Stimulated activated CD8-positive, alpha-beta memory T cell treated with anti-CD3 and anti-CD28 coated beads, Interleukin-2, amount 100 ng/mL, for 1 hour (primary cell): Measurements from ENCODE around the gene MOSMO.
"Not testable (repeated sequence)": the region's sequence is repeated elsewhere in the genome, so short reads cannot be mapped to it uniquely, and the experiment has no call there.

ENCODE experiments used
- DNase-seq, 2 donors: peaks; one replicate each; pipeline ENCODE4 v3.0.0-alpha.2; 2020; ENCODE audit warnings: low read depth in 2 of 2

MOSMO gene

DNA sequence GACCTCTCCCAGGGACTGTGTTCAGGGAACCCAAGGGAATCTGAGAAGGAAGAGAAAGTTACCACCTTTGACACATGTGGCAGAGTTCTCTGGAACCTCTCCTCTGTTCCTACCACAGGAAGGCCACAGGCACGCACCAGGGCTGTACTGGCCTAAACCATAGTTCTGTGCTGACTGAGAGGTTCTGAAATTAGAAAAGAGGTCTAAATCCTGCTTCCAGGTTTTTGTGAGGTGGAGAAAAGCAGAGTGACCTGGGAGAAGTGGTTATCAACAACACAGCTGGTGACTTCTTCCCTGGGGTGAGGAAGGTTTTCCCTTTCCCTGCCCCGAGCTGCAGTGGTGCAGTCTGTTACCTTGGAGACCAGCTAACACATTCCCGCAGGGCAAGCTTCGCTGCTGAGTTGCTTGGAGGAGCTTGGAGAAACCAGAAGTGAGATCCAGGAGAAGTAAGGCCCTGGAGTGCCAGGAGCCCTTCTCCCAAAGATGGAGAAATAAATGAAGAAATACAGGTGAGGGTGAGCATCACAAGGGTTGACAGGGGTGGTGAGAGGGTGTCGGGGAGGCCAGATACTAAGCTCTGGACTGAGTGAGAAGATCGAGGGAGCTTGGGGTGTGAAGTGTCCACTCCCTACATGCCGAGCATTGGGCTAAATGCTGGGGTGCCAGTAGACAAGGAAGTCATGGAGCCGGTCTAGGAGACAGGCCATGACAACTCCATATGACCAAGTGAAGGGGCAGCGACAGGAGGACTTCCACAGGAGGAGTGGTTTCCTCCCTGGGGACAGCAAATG, 84.4 kb downstream of the MOSMO start, which contains the start of gene VWA3A:
TSS of gene VWA3A (plus strand) at position 399 of the 791 bp plus-strand sequence. CDS start at position 496, 97 bp downstream.
- DNase-seq, result no peak

DNA sequence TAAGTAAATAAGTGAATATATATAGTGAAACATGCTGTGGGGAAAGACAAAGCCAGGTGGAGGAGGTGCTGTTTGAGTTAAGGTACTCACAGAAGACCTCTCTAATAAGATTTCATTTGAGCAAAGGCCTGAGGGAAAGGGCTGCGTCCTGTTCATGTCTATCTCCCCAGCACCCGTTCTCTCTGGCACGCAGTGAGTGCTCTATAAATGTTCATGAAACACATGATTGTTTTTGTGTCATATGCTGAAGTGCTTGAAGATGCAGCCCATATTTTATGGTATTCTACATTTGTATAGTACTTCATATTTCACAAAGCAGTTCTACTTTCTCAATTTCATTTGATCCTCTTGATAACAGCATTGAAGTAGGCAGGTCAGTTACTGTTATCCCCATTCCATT, 85.4 kb downstream of the MOSMO start:
- DNase-seq, result no peak

DNA sequence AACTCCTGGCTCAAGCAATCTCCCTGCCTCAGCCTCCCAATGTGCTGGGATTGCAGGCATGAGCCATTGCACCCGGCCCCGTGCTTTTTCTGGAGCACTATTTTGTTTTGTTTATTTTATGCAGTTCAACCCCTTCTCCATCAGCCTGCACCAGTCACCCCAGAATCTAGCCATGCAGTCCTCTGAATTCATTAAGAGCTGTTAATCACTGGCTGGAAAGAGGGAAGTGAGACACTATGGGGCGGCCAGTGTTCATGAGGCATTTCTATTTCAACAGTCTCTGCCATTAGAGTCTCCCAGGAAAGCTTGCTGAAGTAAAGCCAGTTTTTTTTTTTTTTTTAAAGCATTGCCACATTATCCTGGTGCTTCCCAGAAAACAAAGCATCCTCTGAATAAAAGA, 86.1 kb downstream of the MOSMO start:
- no peak for DNase-seq

DNA sequence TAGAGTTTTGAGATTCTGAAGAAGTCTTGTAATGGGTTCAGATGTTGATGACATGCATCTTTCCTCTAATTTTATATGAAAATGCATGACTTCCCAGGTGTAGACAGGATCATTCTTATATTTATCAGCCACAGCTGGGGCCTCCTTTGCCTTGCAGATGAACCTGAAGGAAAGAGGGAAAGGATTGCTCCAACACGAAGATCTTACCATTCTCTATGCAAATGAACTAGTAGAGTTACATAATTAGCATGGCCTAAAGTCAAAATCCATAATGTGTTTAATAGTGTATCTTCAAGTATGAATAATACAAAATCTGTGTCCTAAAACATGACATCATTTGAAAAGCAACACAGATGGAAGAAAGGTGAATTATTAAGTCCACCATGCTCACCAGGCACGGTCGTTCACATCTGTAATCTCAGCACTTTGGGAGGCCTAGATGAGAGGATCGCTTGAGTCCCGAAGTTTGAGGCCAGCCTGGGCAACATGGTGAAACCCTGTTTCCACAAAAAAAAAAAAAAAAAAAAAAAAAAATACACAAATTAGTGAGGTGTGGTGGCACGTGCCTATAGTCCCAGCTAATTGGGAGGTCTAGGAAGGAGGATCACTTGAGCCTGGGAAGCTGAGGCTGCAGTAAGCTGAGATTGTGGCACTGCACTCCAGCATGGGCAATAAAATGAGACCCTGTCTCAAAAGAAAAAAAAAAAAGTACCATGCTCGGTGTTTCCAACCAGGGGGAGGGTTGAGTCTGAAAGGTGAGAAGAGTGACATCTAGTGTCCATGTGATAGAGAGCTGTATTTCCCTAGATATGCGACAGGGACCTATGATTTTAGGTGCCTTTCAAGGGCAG, 90.7 kb downstream of the MOSMO start:
- DNase-seq, result no peak

DNA sequence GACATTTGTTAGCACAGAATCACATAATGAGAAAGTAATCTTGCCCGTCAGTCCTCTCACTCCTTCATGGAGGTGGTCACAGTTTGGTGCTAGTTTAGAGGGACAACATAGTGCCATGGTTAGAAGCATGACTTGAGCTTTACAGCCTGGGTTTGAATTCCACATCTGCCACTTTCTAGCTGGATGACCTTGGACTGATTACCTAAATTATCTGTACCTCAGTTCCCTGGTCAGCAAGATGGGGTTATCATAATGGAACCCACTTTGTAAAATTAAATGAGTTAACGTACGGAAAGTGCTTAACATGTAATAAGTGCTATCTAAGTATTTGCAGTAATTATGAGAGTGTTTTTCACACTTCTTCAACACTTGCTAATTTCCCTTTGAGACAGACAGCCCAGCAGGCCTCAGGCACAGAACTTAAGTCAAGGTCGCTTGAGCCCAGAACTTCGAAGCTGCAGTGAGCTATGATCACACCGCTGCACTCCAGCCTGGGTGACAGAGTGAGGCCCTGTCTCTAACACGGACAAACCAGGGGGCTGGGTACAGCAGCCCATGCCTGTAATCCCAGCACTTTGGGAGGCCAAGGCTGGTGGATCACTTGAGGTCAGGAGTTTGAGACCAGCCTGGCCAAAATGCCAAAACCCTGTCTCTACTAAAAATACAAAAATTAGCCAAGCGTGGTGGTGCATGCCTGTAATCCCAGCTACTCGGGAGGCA, 91.5 kb downstream of the MOSMO start:
- no peak for DNase-seq

DNA sequence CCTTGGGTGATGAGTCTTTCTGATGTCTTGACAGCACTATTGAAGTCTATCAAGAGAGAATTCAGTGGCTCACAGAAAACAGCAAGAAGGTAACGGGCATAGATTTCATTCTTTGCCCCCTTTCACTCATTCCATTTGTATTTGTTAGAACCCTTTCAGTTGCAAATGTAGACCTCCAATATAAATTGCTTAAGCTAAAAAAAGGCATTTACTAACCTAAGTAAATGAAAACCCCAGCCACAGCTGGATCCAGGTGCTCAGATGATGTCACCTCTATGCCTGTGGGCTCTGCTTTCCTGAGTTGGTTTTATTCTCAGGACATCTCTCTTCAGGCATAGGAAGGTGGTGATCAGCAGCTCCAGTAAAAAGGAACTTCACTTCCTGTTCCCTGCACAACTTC, 95.5 kb downstream of the MOSMO start:
- no peak for DNase-seq

DNA sequence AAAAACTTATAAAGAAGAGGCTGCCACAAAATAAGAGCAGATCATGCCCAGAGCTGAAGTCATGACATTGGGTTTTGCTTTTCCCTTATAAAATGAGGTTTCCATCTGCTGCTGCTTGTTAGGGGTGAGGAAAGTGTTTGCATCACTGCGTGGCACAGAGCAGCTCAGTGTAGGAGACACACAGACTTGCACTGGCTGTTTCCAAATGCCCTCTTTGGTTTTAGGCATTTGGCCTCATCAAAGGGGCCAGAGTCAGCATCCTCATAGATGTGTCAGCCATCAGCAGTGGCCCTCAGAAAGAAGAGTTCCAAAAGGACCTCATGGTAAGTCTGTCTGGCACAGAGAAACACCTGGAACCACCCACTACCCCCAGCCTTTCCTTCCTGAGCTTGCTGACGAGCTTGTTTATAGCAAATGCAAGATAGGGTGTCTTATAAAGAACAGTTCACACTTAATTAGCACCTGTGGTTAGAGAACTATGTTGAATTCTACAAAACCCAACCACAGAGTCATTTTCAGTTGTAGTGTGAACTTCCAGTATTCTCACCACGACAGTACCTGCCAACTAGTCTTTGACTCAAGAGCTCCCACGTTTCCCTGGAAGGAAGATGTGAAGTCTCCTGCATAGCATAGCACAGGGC, 101.5 kb downstream of the MOSMO start:
- no peak for DNase-seq

DNA sequence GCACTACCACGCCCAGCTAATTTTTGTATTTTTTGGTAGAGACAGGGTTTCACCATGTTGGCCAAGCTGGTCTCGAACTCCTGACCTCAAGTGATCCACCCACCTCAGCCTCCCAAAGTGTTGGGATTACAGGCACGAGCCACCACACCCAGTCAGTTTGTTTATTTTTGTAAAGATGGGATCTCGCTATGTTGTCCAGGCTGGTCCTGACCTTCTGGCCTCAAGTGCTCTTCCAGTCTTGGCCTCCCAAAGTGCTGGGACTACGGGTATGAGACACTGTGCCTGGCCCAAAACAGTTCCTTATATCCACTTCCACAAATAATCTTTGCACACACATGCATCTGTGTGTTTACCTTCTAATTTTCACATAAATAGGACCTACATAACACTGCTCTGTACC, 103.7 kb downstream of the MOSMO start:
- DNase-seq, result not testable (repeated sequence)

DNA sequence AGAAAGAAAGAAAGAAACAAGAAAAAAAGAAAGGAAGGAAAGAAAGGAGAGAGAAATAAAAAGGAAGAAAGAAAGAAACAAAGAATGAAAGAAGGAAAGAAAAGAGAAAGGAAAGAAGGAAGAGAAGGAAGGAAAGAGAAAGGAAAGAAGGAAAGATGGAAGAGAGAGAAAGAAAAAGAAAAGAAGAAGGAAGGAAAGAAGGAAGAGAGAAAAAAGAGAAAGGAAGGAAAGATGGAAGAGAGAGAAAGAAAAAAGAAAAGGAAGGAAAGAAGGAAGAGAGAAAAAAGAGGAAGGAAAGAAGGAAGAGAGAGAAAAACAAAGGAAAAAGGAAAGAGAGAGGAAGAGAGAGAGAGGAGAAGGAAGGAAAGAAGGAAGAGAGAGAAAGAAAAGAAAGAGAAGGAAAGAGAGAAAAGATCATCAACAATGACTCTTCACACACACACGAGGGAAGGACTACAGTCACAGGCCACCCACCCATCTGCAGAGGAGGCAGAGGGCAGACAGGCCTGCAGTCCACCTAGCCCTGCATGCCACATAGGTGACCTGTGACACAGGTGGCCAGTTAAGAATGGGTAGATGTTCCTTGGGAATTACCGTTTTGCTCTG, 108.3 kb downstream of the MOSMO start:
- DNase-seq, result no peak

DNA sequence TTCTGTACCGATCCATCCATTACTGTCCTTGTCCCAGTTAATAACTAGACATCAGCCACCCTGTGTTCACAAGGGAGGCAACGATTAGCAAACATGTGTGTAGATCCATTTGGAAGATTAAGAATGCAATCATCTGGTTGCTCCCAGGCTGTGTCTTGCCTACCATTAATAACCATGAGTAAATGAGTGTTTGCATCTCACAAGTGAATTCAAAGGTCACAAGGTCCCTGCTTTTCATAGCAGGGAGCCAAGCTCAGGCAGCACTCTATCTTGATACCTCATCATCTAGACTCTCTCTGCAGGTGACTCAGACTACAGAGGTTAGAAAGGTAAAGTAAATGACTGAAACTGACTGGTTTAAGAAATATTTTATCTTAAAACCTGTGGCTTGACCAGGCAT, 109.7 kb downstream of the MOSMO start:
- DNase-seq, result no peak

DNA sequence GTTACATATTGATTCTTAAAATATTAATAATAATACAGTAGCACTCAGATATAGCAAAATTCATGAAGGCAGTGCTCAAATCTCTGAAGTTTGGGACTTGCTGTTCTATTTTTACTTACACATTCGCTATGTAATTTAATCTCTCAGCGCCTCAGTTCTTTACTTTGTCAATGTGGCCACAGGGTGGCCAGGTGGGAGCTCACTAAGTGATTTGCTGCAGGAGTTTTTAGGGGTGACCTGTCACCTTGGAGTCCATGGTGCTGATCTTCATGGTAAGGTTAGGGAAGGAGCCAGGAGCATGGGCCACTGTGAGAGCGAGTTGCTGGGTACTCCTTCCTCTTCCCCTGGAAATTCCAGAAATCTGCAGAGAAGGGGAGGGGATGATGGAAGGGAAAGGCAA, 112.5 kb downstream of the MOSMO start:
- no peak for DNase-seq

DNA sequence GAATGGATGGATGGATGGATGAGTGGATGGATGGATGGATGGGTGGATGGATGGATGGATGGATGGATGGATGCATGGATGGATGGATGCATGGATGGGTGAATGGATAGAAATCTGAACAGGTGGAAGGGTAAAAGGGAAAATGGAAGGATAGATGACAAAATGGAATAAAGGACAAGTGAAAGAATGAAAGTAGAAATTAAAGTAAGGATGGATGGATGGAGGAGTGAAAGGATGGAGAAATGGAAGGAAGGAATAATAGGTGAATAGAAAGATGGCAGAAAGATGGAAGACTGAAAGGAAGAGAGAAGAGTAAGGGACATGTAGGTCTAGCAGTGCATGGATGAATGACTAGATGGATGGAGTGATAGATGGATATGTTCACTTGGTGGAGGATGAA, 114.3 kb downstream of the MOSMO start:
- no peak for DNase-seq

DNA sequence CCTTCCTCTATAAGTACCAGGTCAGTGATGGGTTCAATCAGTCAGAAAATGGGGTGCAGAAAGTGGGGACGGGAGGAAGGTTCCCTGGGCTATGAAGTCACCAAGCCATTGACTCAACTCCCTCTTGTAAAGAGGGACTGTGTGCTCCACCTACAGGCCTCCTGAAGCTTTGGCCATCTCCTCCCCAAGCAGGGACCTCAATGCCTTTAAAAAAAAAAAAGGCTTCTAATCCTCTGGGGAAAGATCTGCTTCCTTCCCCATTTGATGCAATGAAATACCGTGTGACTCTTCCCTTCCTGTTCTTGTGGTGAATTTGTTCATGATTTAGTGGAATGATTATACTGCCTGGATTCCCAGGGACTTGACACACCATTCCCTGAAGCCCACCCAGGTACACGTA, 115.2 kb downstream of the MOSMO start:
- DNase-seq, result no peak

DNA sequence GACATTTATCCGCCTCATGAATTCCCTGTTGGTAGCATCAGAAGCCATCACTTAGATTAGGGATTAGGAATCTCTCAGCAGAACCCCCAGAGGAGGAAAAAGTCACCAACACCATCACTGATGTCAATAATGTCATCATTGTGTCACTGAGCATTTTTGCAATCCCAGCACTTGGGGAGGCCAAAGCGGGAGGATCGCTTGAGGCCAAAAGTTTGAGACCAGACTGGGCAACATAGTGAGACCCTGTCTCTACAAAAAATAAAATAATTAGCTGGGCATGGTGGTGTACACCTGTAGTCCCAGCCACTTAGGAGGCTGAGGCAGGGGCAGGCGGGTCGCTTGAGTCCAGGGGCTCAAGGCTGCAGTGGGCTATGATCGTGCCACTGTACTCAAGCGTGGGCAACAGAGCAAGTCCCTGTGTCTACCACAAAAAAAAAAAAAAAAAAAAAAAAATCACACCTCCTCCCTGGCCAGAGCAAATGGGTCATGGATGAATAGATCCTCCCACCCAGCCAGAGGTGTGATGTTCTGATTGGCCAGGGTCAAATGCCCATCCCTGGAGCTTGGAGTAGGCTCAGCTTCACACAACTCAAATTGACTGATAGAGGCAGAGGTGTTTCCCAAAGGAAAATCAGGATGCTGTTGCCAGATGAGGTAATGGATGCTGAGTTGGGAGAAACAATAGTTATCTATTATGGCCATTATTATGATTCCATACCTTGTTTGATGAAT, 116.0 kb downstream of the MOSMO start:
- no peak for DNase-seq

DNA sequence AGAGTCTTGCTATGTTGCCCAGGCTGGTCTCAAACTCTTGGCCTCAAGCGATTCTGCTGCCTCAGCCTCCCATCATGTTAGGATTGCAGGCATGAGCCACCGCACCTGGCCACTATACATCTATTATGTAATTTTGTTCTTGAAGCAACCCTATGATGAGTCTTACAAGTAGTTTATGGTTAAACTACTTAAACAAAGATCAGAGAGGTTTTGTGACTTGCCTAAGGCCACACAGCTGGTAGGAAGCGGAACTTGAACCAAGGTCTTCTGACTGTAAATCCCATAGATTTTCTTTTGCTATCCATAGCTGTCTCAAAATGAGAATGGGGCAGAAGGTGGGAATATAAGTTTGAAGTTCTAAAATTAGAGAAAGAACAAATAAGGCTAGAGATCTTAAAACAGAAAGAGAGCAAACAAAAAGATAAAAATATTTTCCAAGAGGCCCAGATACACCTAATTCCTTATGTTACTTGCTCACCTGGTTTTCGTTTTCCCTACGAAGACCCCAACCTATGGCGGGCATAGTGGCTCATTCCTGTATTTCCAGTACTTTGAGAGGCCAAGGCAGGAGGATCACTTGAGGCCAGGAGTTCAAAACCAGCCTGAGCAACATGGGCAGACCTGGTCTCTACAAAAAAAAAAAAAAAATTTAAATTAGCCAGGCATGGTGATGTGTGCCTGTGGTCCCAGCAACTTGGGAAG, 116.8 kb downstream of the MOSMO start:
- no peak for DNase-seq

DNA sequence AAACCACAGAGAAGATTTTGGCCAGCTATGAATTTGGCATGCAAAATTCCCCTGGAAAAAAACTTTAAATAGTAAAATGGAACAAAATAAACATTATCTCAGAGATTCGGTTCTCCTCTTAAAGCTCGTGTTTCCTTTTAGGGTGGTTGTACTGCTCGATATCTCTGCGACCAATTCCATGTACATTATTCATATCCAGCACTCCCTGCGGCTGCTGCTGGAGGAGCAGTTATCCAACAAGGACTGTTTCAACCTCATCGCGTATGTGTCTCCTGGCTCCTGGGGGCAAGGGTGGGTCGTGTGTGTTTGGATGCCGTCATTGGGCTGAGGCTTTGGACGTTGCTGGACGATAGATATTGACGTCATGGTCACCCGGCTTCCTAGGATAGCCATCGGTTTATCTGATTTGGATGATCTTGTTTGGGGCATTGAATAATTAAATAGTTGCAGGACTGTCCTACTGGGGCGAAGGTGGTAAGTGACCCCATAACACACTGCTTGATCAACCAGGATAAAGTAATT, 118.2 kb downstream of the MOSMO start:
- DNase-seq, result no peak

DNA sequence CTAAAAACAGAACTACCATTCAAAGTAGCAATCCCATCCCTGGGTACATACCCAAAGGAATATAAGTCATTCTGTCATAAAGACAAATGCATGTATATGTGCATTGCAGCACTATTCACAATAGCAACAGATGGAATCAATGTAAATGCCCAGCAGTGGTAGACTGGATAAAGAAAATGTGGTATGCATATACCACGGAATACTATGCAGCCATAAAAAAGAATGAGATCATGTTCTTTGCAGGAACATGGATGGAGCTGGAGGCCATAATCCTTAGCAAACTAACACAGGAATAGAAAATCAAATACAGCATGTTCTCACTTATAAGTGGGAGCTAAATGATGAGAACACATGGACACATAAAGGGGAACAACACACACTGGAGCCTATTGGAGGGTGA, 120.6 kb downstream of the MOSMO start:
- DNase-seq, result not testable (repeated sequence)

DNA sequence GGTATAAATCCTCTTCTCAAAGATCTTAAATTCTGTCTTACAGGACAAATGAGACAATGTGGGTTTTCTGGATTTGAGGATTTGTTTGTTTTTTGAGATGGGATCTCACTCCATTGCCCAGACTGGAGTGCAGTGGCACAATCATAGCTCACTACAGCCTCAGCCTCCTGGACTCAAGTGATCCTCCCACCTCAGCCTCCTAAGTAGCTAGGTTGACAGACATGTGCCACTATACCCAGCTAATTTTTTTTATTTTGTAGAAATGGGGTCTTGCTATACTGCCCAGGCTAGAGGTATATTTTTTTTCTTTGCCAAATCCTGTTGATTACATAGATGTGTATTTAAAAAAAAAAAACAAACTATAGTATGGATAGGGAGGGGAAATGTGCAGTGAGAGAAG, 122.6 kb downstream of the MOSMO start:
- DNase-seq, result no peak

DNA sequence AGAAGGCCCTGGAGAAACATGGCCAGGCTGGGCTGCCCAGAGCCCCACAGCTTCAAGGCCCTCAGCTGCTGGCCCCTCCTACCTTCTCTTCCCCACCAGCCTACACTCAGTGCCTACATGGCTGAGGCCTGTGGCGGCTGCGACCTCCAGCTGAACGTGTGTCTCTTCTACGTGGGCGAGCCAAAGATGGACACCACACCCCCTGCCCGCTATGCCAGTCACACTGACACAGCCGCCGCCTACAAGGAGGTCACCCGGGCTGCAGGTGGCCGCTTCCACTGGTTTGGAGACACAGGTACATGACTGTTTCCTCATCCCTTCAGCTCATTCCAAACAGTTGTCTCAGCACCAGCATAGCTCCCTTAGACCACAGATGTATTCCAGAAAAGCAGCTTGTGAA, 124.9 kb downstream of the MOSMO start:
- DNase-seq, result no peak
